GM12878 (cell line): Measurements from ENCODE around the gene USH1C.

Source experiments
- ATF3 ChIP-seq: IDR thresholded peaks from 2 replicates; pipeline ENCODE4 v1.6.1; 2011; ENCODE audit warnings: low read depth, mild to moderate bottlenecking, low read length, moderate library complexity, borderline replicate concordance; ENCODE audit errors: extremely low read depth
- CBFB ChIP-seq: IDR thresholded peaks from 2 replicates; pipeline ENCODE4 v1.6.1; 2016; ENCODE audit warnings: antibody characterized with exemption, low read depth
- CEBPB ChIP-seq, 2 experiments: fragments of 150-350 bp in 1 of 2; IDR thresholded peaks; 2 replicates each; pipeline ENCODE4 v1.6.1; 2012 to 2014; ENCODE audit warnings: low read depth in 2 of 2, low read length in 2 of 2, borderline replicate concordance in 1 of 2, inconsistent platforms in 1 of 2
- CTCF ChIP-seq, 3 experiments: IDR thresholded peaks in 2 of 3; conservative IDR thresholded peaks in 1 of 3; 2 replicates each; pipeline ENCODE4 v1.5.1; 2011; ENCODE audit warnings: low read depth in 3 of 3, low read length in 3 of 3, mild to moderate bottlenecking in 3 of 3, control low read depth in 2 of 3, moderate library complexity in 2 of 3, inconsistent platforms in 1 of 3, mixed read lengths in 1 of 3; ENCODE audit not compliant: control insufficient read depth in 2 of 3, insufficient read depth in 1 of 3; ENCODE audit errors: extremely low read depth in 1 of 3
- JUNB ChIP-seq: IDR thresholded peaks from 2 replicates; pipeline ENCODE4 v1.6.1; 2016; ENCODE audit warnings: antibody characterized with exemption, mild to moderate bottlenecking
- POLR2A ChIP-seq: IDR thresholded peaks from 2 replicates; pipeline ENCODE4 v1.6.1; 2011; ENCODE audit warnings: low read depth, mild to moderate bottlenecking, low read length
- RCOR1 ChIP-seq: conservative IDR thresholded peaks from 2 replicates; pipeline ENCODE4 v1.6.1; 2012; ENCODE audit warnings: low read depth, low read length, improper control_type of control experiment
- RELA ChIP-seq: fragments of 450-650 bp; IDR thresholded peaks from 2 replicates; pipeline ENCODE4 v1.8.0; 2014; ENCODE audit warnings: borderline replicate concordance; ENCODE audit not compliant: partially characterized antibody
- REST ChIP-seq: IDR thresholded peaks from 2 replicates; pipeline ENCODE4 v1.6.1; 2012; ENCODE audit warnings: mild to moderate bottlenecking, low read depth, low read length
- SPI1 ChIP-seq: IDR thresholded peaks from 2 replicates; pipeline ENCODE4 v1.6.1; 2011; ENCODE audit warnings: low read depth, mild to moderate bottlenecking, low read length, moderate library complexity, borderline replicate concordance; ENCODE audit not compliant: insufficient read depth
- SUZ12 ChIP-seq: fragments of 200-600 bp; sonication (generic); IDR thresholded peaks from one replicate; pipeline ENCODE4 v1.6.1; 2018; ENCODE audit warnings: antibody characterized with exemption, mild to moderate bottlenecking; ENCODE audit not compliant: unreplicated experiment
- TAF1 ChIP-seq: IDR thresholded peaks from 2 replicates; pipeline ENCODE4 v1.6.1; 2011; ENCODE audit warnings: mild to moderate bottlenecking, low read depth, low read length, borderline replicate concordance
- ZNF274 ChIP-seq: IDR thresholded peaks from one replicate; pipeline ENCODE4 v1.8.0; 2011; ENCODE audit not compliant: insufficient read length, insufficient read depth

DNA sequence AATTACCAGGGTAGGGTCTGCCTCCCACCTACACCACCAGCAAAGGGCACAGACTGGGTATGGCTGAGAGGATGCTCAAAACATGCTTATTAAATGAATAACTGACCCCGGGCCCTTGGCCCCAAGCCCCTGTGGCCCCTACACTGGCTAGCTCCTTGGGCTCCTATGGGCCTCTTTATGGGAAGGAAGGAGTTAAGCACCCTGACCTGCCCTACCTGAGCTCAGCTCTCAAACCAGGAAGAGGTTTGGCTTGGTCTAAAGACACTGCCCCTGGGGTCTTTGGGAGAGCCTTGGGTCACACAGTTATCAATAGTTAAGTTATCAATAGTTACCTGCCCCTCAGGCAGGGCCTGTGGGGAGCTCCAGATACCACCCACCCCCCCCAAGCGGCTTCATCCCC, 1.2 kb downstream of the USH1C start:
- TF ChIP-seq SPI1: no peak
- TF ChIP-seq CEBPB (IDR thresholded peaks at IDR 0.05; ENCODE audit: borderline replicate concordance in 1 of 2, low read depth in 2 of 2, low read length in 2 of 2): no peak
- no peak for TF ChIP-seq CTCF (IDR thresholded peaks at IDR 0.05 in 2 of 3, conservative IDR thresholded peaks at IDR 0.05 in 1 of 3; ENCODE audit: control insufficient read depth in 2 of 3, extremely low read depth in 1 of 3, insufficient read depth in 1 of 3, low read depth in 3 of 3, low read length in 3 of 3)
- no peak for TF ChIP-seq RELA
- TF ChIP-seq JUNB: no peak
- TF ChIP-seq TAF1: no peak
- TF ChIP-seq ATF3: no peak
- no peak for TF ChIP-seq REST
- no peak for TF ChIP-seq POLR2A
- TF ChIP-seq ZNF274: no peak
- TF ChIP-seq SUZ12: no peak
- TF ChIP-seq CBFB: no peak
- TF ChIP-seq RCOR1: no peak
